HEK293T (cell line): ENCODE results near the gene ERO1A.

Experiments
- CTCF ChIA-PET: fragments of 350-600 bp; formaldehyde crosslinking; extraction: SDS; loops from one replicate; lab custom pipeline; 2021; ENCODE audit warnings: antibody characterized with exemption, inconsistent platforms; lab: Yijun Ruan, JAX
- POLR2A ChIA-PET: fragments of 350-600 bp; formaldehyde crosslinking; extraction: SDS; loops from one replicate; lab custom pipeline; 2020; ENCODE audit warnings: antibody characterized with exemption, inconsistent platforms; lab: Yijun Ruan, JAX
- DNase-seq: peaks from one replicate; pipeline ENCODE4 v3.0.0; 2012; ENCODE audit warnings: mixed read lengths; ENCODE audit errors: extremely low spot score
- ARNT ChIP-seq: fragments of 450-650 bp; IDR thresholded peaks from 2 replicates; pipeline ENCODE4 v1.6.1; 2017; ENCODE audit warnings: mild to moderate bottlenecking
- BHLHE40 ChIP-seq: fragments of 450-650 bp; IDR thresholded peaks from 2 replicates; pipeline ENCODE4 v1.6.1; 2016; ENCODE audit warnings: mild to moderate bottlenecking, moderate library complexity, borderline replicate concordance
- CTBP1 ChIP-seq: fragments of 450-650 bp; IDR thresholded peaks from 2 replicates; pipeline ENCODE4 v1.6.1; 2016; ENCODE audit warnings: borderline replicate concordance
- ELF4 ChIP-seq: fragments of 450-650 bp; IDR thresholded peaks from 2 replicates; pipeline ENCODE4 v1.6.1; 2017; ENCODE audit warnings: antibody characterized with exemption
- FOXA1 ChIP-seq: fragments of 450-650 bp; IDR thresholded peaks from 2 replicates; pipeline ENCODE4 v1.6.1; 2016; ENCODE audit warnings: mild to moderate bottlenecking
- FOXK2 ChIP-seq: fragments of 450-650 bp; IDR thresholded peaks from 2 replicates; pipeline ENCODE4 v1.6.1; 2016; ENCODE audit warnings: mild to moderate bottlenecking
- FOXM1 ChIP-seq: fragments of 450-650 bp; IDR thresholded peaks from 2 replicates; pipeline ENCODE4 v1.6.1; 2017; ENCODE audit warnings: mild to moderate bottlenecking, borderline replicate concordance
- HDGF ChIP-seq: fragments of 450-650 bp; IDR thresholded peaks from 2 replicates; pipeline ENCODE4 v1.6.1; 2017; ENCODE audit warnings: antibody characterized with exemption, borderline replicate concordance
- L3MBTL2 ChIP-seq: fragments of 450-650 bp; conservative IDR thresholded peaks from 2 replicates; pipeline ENCODE4 v1.6.1; 2016; ENCODE audit warnings: mild to moderate bottlenecking
- LEF1 ChIP-seq: fragments of 450-650 bp; IDR thresholded peaks from 2 replicates; pipeline ENCODE4 v1.6.1; 2017; ENCODE audit warnings: mild to moderate bottlenecking, borderline replicate concordance
- NFRKB ChIP-seq: fragments of 450-650 bp; IDR thresholded peaks from 2 replicates; pipeline ENCODE4 v1.6.1; 2016; ENCODE audit warnings: mild to moderate bottlenecking, moderate library complexity
- PKNOX1 ChIP-seq: fragments of 450-650 bp; IDR thresholded peaks from 2 replicates; pipeline ENCODE4 v1.6.1; 2016
- SP1 ChIP-seq: fragments of 450-650 bp; IDR thresholded peaks from 2 replicates; pipeline ENCODE4 v1.6.1; 2017
- SUZ12 ChIP-seq: fragments of 450-650 bp; IDR thresholded peaks from 2 replicates; pipeline ENCODE4 v1.6.1; 2016; ENCODE audit warnings: mild to moderate bottlenecking
- TARDBP ChIP-seq: fragments of 450-650 bp; IDR thresholded peaks from 2 replicates; pipeline ENCODE4 v1.6.1; 2016
- ZNF384 ChIP-seq: fragments of 450-650 bp; IDR thresholded peaks from 2 replicates; pipeline ENCODE4 v1.6.1; 2016

Gene ERO1A

GRCh38 chr14:52703225-52703624, 7.9 kb upstream of the ERO1A start:
- ChIA-PET POLR2A (no interaction called here), CTCF (no interaction called here)
- TF ChIP-seq HDGF (no peak), BHLHE40 (no peak), FOXK2 (no peak), L3MBTL2 (no peak), CTBP1 (no peak), ARNT (no peak), LEF1 (no peak), ZNF384 (no peak), TARDBP (no peak), SP1 (no peak), FOXM1 (no peak), NFRKB (no peak), SUZ12 (no peak), PKNOX1 (no peak)
- DNase-seq: no peak

GRCh38 chr14:52701223-52701622, 5.9 kb upstream of the ERO1A start:
- DNase-seq: no peak
- TF ChIP-seq TARDBP: no peak
- ChIA-PET CTCF (no interaction called here), POLR2A (no interaction called here)

- CTCF ChIA-PET: no interaction called here
- POLR2A ChIA-PET: no interaction called here
- TF ChIP-seq FOXA1 (no peak), SUZ12 (no peak), PKNOX1 (no peak), CTBP1 (no peak), ZNF384 (no peak), SP1 (no peak), FOXM1 (no peak), HDGF (no peak), LEF1 (no peak), TARDBP (no peak), BHLHE40 (no peak), ELF4 (no peak), ARNT (no peak), L3MBTL2 (no peak), NFRKB (no peak), FOXK2 (no peak)
- no peak for DNase-seq
These were observed 5.4 kb upstream of the ERO1A start for GRCh38 chr14:52700701-52701172.

GRCh38 chr14:52694761-52695480, 437 bp downstream of the ERO1A start:
- TF ChIP-seq TARDBP: no peak
- TF ChIP-seq L3MBTL2: peak; percentile 63
- DNase-seq: peak; percentile 27
- ChIA-PET POLR2A (interaction anchor here (0.7 to 2.2 kb wide), 7 partner anchors 8 to 96 kb away, joined by 3 to 6 read pairs (median 3); partner anchors contain the start of gene PSMC6), CTCF (no interaction called here)

- ChIA-PET POLR2A (no interaction called here), CTCF (interaction anchor here (0.7 kb wide), 1 partner anchor 15 kb away, joined by 3 read pairs; no protein-coding TSS in a partner anchor)
- TF ChIP-seq LEF1 (no peak), SP1 (no peak), ELF4 (no peak), SUZ12 (no peak), HDGF (no peak), NFRKB (no peak), TARDBP (no peak), ARNT (no peak)
- DNase-seq: no peak
These were observed 1.8 kb downstream of the ERO1A start for GRCh38 chr14:52693532-52693931.

GRCh38 chr14:52693036-52693435, 2.3 kb downstream of the ERO1A start:
- CTCF ChIA-PET: no interaction called here
- POLR2A ChIA-PET: no interaction called here
- DNase-seq: no peak
- no peak for TF ChIP-seq ZNF384
- no peak for TF ChIP-seq PKNOX1
- no peak for TF ChIP-seq ARNT
- TF ChIP-seq CTBP1: no peak
- no peak for TF ChIP-seq FOXM1
- no peak for TF ChIP-seq SUZ12
- TF ChIP-seq TARDBP: no peak
- TF ChIP-seq L3MBTL2: no peak
- TF ChIP-seq HDGF: no peak
- no peak for TF ChIP-seq ELF4
- no peak for TF ChIP-seq NFRKB
- no peak for TF ChIP-seq BHLHE40
- TF ChIP-seq LEF1: no peak
- no peak for TF ChIP-seq FOXA1
- no peak for TF ChIP-seq SP1
- no peak for TF ChIP-seq FOXK2
